AG09309 (cell line): ENCODE measurements around the gene SEC22A.
"Not testable (repeated sequence)": the region's sequence is repeated elsewhere in the genome, so short reads cannot be mapped to it uniquely, and the experiment has no call there.

Experiments
- DNase-seq: peaks from one replicate; pipeline ENCODE4 v3.0.0-alpha.2; 2010; ENCODE audit warnings: low read depth
- H3K4me3 ChIP-seq: 2 replicates; pipeline ENCODE4 v1.5.1; 2011; ENCODE audit warnings: mild to moderate bottlenecking, low read depth, low read length, moderate library complexity; ENCODE audit not compliant: control insufficient read depth
- TF ChIP-seq, protein P1 (sequence below): IDR thresholded peaks from 2 replicates; pipeline ENCODE4 v1.5.1; 2011; ENCODE audit warnings: mild to moderate bottlenecking, low read depth, low read length, inconsistent platforms; ENCODE audit not compliant: insufficient read depth, control insufficient read depth; ENCODE audit errors: missing control alignments

SEC22A gene

DNA sequence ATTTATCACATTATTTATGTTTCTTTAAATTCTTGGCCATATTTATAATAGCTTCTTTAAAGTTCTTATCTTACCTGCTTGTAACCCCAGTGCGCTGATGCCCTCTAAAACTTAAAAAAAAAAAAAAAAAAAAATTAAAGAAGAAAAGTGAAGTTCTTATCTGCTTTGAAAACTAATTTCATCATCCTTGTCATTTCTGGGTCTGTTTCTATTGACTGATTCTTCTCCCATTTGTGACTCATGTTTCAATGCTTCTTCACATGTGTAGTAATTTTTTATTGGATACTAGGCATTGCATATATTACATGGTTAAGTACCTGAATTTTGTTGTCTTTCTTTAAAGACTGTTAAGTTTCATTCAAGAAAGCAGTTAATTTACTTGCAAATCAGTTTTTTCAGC is 3.4 kb upstream of the SEC22A start:
- TF ChIP-seq, protein P1, sequence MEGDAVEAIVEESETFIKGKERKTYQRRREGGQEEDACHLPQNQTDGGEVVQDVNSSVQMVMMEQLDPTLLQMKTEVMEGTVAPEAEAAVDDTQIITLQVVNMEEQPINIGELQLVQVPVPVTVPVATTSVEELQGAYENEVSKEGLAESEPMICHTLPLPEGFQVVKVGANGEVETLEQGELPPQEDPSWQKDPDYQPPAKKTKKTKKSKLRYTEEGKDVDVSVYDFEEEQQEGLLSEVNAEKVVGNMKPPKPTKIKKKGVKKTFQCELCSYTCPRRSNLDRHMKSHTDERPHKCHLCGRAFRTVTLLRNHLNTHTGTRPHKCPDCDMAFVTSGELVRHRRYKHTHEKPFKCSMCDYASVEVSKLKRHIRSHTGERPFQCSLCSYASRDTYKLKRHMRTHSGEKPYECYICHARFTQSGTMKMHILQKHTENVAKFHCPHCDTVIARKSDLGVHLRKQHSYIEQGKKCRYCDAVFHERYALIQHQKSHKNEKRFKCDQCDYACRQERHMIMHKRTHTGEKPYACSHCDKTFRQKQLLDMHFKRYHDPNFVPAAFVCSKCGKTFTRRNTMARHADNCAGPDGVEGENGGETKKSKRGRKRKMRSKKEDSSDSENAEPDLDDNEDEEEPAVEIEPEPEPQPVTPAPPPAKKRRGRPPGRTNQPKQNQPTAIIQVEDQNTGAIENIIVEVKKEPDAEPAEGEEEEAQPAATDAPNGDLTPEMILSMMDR, result no peak
- H3K4me3 ChIP-seq, result no peak overlapping the region
- DNase-seq, result no peak

DNA sequence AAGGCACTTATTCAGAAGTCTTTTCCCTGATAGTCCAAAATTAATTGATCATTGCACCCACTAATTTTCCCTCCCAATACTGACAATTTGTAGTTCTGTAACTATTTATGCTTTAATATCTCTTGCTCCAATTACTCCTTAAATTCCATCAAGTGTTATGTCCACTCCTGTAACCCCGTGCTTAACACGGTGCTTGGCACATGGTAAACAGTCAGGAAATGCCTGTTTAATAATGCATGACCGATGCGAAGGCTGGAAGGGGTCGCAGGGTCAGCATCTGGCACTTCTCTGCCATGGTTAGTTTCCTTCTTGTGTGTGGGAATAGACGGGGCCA is 553 bp upstream of the SEC22A start:
- TF ChIP-seq, protein P1, result no peak
- no peak for DNase-seq

GRCh38 chr3:123202451-123202850 is 708 bp downstream of the SEC22A start:
- TF ChIP-seq, protein P1, result no peak
- no peak for DNase-seq

More for the DNA sequence above, 553 bp upstream of the SEC22A start:
- H3K4me3 ChIP-seq, result peak overlapping the region; percentile 100

DNA sequence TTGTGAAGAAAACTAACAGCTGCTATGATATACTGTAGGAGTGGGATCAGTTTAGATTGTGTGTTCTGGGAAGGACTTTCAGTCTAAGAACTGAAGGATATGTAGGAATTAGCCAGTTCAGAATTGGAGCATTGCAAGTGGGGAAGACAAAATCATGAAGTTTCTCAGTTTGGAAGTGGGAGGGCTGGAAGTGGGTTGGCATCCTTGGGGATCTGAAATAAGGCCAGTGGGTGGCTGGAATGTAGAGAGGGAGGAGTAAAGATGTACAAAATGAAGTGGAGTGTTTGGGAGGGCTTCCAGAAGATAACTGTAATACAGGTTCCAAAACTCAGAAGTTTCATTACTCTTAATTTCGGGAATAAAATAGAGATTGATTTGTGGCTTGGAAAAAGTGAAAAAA is 17.2 kb downstream of the SEC22A start:
- no peak overlapping the region for H3K4me3 ChIP-seq
- TF ChIP-seq, protein P1, result no peak
- DNase-seq, result no peak

More at GRCh38 chr3:123202451-123202850, 708 bp downstream of the SEC22A start:
- H3K4me3 ChIP-seq, result peak overlapping the region; percentile 100

DNA sequence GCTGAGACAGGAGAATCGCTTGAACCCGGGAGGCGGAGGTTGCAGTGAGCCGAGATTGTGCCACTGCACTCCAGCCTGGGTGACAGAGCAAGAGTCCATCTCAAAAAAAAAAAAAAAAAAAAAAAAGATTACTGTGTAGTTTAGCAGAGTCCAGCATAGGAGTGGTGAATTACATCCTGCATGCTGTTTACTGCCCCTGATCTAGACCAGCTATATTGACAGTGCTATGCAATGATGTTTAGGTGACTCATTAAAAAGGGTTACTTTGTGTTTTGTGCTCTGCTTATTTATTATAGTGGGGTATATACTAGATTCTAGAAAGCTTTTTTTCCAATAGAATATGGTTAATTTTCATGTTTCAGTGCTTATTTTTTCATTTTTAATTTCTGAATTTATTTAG is 19.6 kb downstream of the SEC22A start:
- not testable (repeated sequence) for H3K4me3 ChIP-seq, DNase-seq

DNA sequence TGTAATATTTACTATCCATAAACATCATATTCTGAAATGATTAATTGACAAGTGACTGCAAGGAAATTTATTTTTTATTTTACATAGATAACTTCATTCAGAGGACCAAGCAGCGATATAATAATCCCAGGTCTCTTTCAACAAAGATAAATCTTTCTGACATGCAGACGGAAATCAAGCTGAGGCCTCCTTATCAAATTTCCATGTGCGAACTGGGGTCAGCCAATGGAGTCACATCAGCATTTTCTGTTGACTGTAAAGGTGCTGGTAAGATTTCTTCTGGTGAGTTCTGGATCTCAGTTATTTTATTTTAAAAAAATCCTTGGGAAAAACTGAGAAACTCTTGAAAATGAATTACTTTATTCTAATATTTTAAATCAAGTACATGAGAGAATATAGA is 23.3 kb downstream of the SEC22A start:
- no peak for DNase-seq
- H3K4me3 ChIP-seq, result no peak overlapping the region
- TF ChIP-seq, protein P1, result no peak

GRCh38 chr3:123226549-123226948 is 24.8 kb downstream of the SEC22A start:
- TF ChIP-seq, protein P1, result no peak
- no peak overlapping the region for H3K4me3 ChIP-seq

DNA sequence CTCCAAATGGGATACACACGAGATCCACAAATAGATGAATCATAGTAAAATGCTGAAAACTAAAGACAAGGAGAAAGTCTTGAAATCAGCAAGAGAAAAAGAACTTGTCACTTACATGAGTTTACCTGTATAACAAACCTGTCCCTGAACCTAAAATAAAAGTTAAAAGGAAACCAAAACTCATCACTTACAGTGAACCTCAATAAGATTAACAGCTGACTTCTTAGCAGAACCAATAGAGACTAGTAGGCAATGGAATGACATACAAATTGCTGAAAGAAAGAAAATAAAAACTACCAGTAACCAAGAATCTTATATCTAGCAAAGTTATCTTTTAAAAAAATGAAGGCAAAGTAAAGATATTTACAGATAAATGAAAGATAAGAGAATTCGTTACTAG is 27.4 kb downstream of the SEC22A start:
- no peak for DNase-seq
- TF ChIP-seq, protein P1, result no peak
- H3K4me3 ChIP-seq, result no peak overlapping the region

More at GRCh38 chr3:123226549-123226948, 24.8 kb downstream of the SEC22A start:
- DNase-seq, result no peak
